GM18867 (cell line): ENCODE data around the gene JADE3.
"Not testable (repeated sequence)": the region's sequence is repeated elsewhere in the genome, so short reads cannot be mapped to it uniquely, and the experiment has no call there.

Experiments used
- ATAC-seq: cut with Tn5 transposase; IDR thresholded peaks from one replicate; pipeline ENCODE4 v1.9.1; 2021; ENCODE audit warnings: mild to moderate bottlenecking, moderate library complexity; ENCODE audit not compliant: unreplicated experiment

The JADE3 gene

GRCh38 chrX:46929439-46930261 lies 17.4 kb downstream of the JADE3 start:
- ATAC-seq = no peak

GRCh38 chrX:46935295-46935694 lies 23.1 kb downstream of the JADE3 start:
- no peak for ATAC-seq

GRCh38 chrX:46938589-46938988 lies 26.4 kb downstream of the JADE3 start:
- no peak for ATAC-seq

- ATAC-seq = no peak
Measured at GRCh38 chrX:46941341-46941740, 29.1 kb downstream of the JADE3 start.

- ATAC-seq = peak; percentile 79
Measured at GRCh38 chrX:46953137-46953527, 40.9 kb downstream of the JADE3 start.

- ATAC-seq = peak; percentile 44
Measured at GRCh38 chrX:46953597-46953996, 41.4 kb downstream of the JADE3 start.

GRCh38 chrX:46954716-46955115 lies 42.5 kb downstream of the JADE3 start:
- ATAC-seq = no peak

- not testable (repeated sequence) for ATAC-seq
Measured at GRCh38 chrX:46956589-46956988, 44.4 kb downstream of the JADE3 start.

GRCh38 chrX:46957297-46957696 lies 45.1 kb downstream of the JADE3 start:
- ATAC-seq = no peak

- ATAC-seq = no peak
Measured at GRCh38 chrX:46959101-46959500, 46.9 kb downstream of the JADE3 start.

GRCh38 chrX:46959985-46960700 lies 47.9 kb downstream of the JADE3 start:
- ATAC-seq = no peak

GRCh38 chrX:46961097-46961496 lies 48.9 kb downstream of the JADE3 start:
- ATAC-seq = no peak

- ATAC-seq = no peak
Measured at GRCh38 chrX:46961574-46962283, 49.5 kb downstream of the JADE3 start.

GRCh38 chrX:46965125-46965758 lies 53.0 kb downstream of the JADE3 start:
- ATAC-seq = no peak

GRCh38 chrX:46967547-46967946 lies 55.3 kb downstream of the JADE3 start:
- ATAC-seq = peak; percentile 63

- ATAC-seq = not testable (repeated sequence)
Measured at GRCh38 chrX:46977046-46977445, 64.8 kb downstream of the JADE3 start.

- ATAC-seq = peak; percentile 88
Measured at GRCh38 chrX:46978341-46979291, 66.4 kb downstream of the JADE3 start.

GRCh38 chrX:46984705-46985104 lies 72.5 kb downstream of the JADE3 start:
- ATAC-seq = no peak

- ATAC-seq = no peak
Measured at GRCh38 chrX:46989548-46989947, 77.3 kb downstream of the JADE3 start.

- no peak for ATAC-seq
Measured at GRCh38 chrX:46991664-46992063, 79.4 kb downstream of the JADE3 start.
